Endothelial cell of umbilical vein (primary cell): ENCODE data around the gene PPP3CA.

Experiments used
- EZH2 ChIP-seq: IDR thresholded peaks from 2 replicates; pipeline ENCODE4 v1.6.1; 2012; ENCODE audit warnings: borderline replicate concordance, low read depth, mild to moderate bottlenecking, moderate library complexity, low read length, inconsistent platforms; ENCODE audit not compliant: severe bottlenecking
- FOS ChIP-seq: IDR thresholded peaks from 2 replicates; pipeline ENCODE4 v1.6.1; 2011; ENCODE audit warnings: mild to moderate bottlenecking, low read length, moderate library complexity, borderline replicate concordance; ENCODE audit not compliant: insufficient read depth
- POLR2A ChIP-seq: IDR thresholded peaks from 2 replicates; pipeline ENCODE4 v1.6.1; 2012; ENCODE audit warnings: low read depth, mild to moderate bottlenecking, control low read depth, low read length
- POLR2AphosphoS5 ChIP-seq: IDR thresholded peaks from 2 replicates; pipeline ENCODE4 v1.6.1; 2012; ENCODE audit warnings: low read depth, mild to moderate bottlenecking, control low read depth, low read length, moderate library complexity; ENCODE audit not compliant: insufficient read depth
- TF ChIP-seq, protein P1 (sequence below): IDR thresholded peaks from 2 replicates; pipeline ENCODE4 v1.6.1; 2011; ENCODE audit not compliant: insufficient read depth, insufficient read length
- TF ChIP-seq, protein P2 (sequence below), 2 donors: IDR thresholded peaks; 1 replicate in 1 of 2; 2 replicates in 1 of 2; pipeline ENCODE4 v1.5.1; 2011; ENCODE audit warnings: low read length in 2 of 2, mild to moderate bottlenecking in 2 of 2, moderate library complexity in 2 of 2, control low read depth in 1 of 2, inconsistent platforms in 1 of 2, low read depth in 1 of 2; ENCODE audit not compliant: insufficient read depth in 1 of 2; ENCODE audit errors: extremely low read depth in 1 of 2

- TF ChIP-seq FOS (no peak), EZH2 (no peak), POLR2AphosphoS5 (no peak), POLR2A (no peak)
- TF ChIP-seq, protein P1, sequence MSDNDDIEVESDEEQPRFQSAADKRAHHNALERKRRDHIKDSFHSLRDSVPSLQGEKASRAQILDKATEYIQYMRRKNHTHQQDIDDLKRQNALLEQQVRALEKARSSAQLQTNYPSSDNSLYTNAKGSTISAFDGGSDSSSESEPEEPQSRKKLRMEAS = no peak
- TF ChIP-seq, protein P2, sequence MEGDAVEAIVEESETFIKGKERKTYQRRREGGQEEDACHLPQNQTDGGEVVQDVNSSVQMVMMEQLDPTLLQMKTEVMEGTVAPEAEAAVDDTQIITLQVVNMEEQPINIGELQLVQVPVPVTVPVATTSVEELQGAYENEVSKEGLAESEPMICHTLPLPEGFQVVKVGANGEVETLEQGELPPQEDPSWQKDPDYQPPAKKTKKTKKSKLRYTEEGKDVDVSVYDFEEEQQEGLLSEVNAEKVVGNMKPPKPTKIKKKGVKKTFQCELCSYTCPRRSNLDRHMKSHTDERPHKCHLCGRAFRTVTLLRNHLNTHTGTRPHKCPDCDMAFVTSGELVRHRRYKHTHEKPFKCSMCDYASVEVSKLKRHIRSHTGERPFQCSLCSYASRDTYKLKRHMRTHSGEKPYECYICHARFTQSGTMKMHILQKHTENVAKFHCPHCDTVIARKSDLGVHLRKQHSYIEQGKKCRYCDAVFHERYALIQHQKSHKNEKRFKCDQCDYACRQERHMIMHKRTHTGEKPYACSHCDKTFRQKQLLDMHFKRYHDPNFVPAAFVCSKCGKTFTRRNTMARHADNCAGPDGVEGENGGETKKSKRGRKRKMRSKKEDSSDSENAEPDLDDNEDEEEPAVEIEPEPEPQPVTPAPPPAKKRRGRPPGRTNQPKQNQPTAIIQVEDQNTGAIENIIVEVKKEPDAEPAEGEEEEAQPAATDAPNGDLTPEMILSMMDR (IDR thresholded peaks at IDR 0.05; ENCODE audit: extremely low read depth in 1 of 2, insufficient read depth in 1 of 2, low read depth in 1 of 2, low read length in 2 of 2) = no peak
These were observed 12.3 kb downstream of the PPP3CA start for GRCh38 chr4:101334963-101335572.
